ENCODE measurements around the gene TMEM120A.

DNA sequence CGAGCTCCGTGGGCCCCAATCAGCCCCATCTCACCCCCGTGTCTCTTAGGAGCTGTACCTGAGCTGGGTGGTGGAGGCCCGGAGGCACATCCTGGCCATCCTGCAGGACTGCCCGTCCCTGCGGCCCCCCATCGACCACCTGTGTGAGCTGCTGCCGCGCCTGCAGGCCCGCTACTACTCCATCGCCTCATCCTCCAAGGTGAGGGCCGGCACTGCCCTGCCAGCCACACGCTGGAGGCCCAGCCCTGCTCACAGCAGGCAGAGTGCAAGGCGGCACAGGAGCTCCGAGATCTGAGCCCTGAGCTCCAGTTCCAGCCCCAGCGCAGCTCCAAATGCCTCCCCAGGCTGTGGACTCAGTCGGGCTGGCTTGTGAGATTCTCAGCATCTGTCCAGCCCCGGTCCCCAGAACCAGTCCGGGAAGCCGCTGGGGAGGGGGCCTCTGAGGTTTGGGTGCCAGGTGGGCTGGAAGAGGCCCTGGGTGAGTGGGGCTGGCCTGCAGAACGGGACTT is 9.3 kb downstream of the TMEM120A start:
- TF ChIP-seq, protein P1, sequence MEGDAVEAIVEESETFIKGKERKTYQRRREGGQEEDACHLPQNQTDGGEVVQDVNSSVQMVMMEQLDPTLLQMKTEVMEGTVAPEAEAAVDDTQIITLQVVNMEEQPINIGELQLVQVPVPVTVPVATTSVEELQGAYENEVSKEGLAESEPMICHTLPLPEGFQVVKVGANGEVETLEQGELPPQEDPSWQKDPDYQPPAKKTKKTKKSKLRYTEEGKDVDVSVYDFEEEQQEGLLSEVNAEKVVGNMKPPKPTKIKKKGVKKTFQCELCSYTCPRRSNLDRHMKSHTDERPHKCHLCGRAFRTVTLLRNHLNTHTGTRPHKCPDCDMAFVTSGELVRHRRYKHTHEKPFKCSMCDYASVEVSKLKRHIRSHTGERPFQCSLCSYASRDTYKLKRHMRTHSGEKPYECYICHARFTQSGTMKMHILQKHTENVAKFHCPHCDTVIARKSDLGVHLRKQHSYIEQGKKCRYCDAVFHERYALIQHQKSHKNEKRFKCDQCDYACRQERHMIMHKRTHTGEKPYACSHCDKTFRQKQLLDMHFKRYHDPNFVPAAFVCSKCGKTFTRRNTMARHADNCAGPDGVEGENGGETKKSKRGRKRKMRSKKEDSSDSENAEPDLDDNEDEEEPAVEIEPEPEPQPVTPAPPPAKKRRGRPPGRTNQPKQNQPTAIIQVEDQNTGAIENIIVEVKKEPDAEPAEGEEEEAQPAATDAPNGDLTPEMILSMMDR (IDR thresholded peaks at IDR 0.05): no peak
- TF ChIP-seq POLR2A (IDR thresholded peaks at IDR 0.05): no peak

All from adrenal gland (tissue), 5 donors.